ENCODE data around the gene PDE4D. TPM values are rescaled to one million over a fixed set of nuclear protein-coding genes. Genes with fewer than 3 reads are reported as not detected.
"Not testable (repeated sequence)": the region's sequence is repeated elsewhere in the genome, so short reads cannot be mapped to it uniquely, and the experiment has no call there.

The PDE4D gene
- total RNA-seq, 1 donor from 2014 or later, result 26.9 TPM

- no peak for DNase-seq (ENCODE audit: low read depth)
These were observed 471.3 kb downstream of the PDE4D start for GRCh38 chr5:59421986-59422941.

- no peak for DNase-seq (ENCODE audit: low read depth)
These were observed 472.9 kb downstream of the PDE4D start for GRCh38 chr5:59420596-59420995.

GRCh38 chr5:59418808-59419207 is 474.7 kb downstream of the PDE4D start:
- no peak for DNase-seq (ENCODE audit: low read depth)

GRCh38 chr5:59416451-59416850 is 477.1 kb downstream of the PDE4D start:
- DNase-seq (ENCODE audit: low read depth), result peak; percentile 34

GRCh38 chr5:59416026-59416425 is 477.5 kb downstream of the PDE4D start:
- no peak for DNase-seq (ENCODE audit: low read depth)

- no peak for DNase-seq (ENCODE audit: low read depth)
These were observed 481.1 kb downstream of the PDE4D start for GRCh38 chr5:59412428-59412827.

- DNase-seq (ENCODE audit: low read depth), result not testable (repeated sequence)
These were observed 484.5 kb downstream of the PDE4D start for GRCh38 chr5:59408997-59409396.

- DNase-seq (ENCODE audit: low read depth), result no peak
These were observed 485.6 kb downstream of the PDE4D start for GRCh38 chr5:59407967-59408366.

GRCh38 chr5:59401637-59402036 is 491.9 kb downstream of the PDE4D start:
- DNase-seq (ENCODE audit: low read depth), result no peak

- not testable (repeated sequence) for DNase-seq (ENCODE audit: low read depth)
These were observed 498.6 kb downstream of the PDE4D start for GRCh38 chr5:59394956-59395355.

GRCh38 chr5:59393585-59394420 is 499.7 kb downstream of the PDE4D start:
- DNase-seq (ENCODE audit: low read depth), result no peak

- no peak for DNase-seq (ENCODE audit: low read depth)
These were observed 501.9 kb downstream of the PDE4D start for GRCh38 chr5:59391576-59391975.

GRCh38 chr5:59390989-59391388 is 502.5 kb downstream of the PDE4D start:
- DNase-seq (ENCODE audit: low read depth), result no peak

- DNase-seq (ENCODE audit: low read depth), result peak; percentile 38
These were observed 503.4 kb downstream of the PDE4D start for GRCh38 chr5:59390074-59390659.

- DNase-seq (ENCODE audit: low read depth), result no peak
These were observed 506.4 kb downstream of the PDE4D start for GRCh38 chr5:59387127-59387526.

- no peak for DNase-seq (ENCODE audit: low read depth)
These were observed 507.8 kb downstream of the PDE4D start for GRCh38 chr5:59385700-59386099.

GRCh38 chr5:59380350-59380951 is 513.1 kb downstream of the PDE4D start:
- peak; percentile 93 for DNase-seq (ENCODE audit: low read depth)

- not testable (repeated sequence) for DNase-seq (ENCODE audit: low read depth)
These were observed 519.5 kb downstream of the PDE4D start for GRCh38 chr5:59374036-59374435.

- no peak for DNase-seq (ENCODE audit: low read depth)
These were observed 521.9 kb downstream of the PDE4D start for GRCh38 chr5:59371525-59372127.

GRCh38 chr5:59368951-59369350 is 524.6 kb downstream of the PDE4D start:
- no peak for DNase-seq (ENCODE audit: low read depth)

GRCh38 chr5:59367791-59368394 is 525.6 kb downstream of the PDE4D start:
- DNase-seq (ENCODE audit: low read depth), result peak; percentile 72

Data from renal cortical epithelial cell (primary cell).